GM21723 (cell line): ENCODE measurements around the gene ZBTB20.

Experiments
- ATAC-seq: cut with Tn5 transposase; IDR thresholded peaks from one replicate; pipeline ENCODE4 v1.9.1; 2021; ENCODE audit warnings: mild to moderate bottlenecking, moderate library complexity; ENCODE audit not compliant: unreplicated experiment

ZBTB20 gene

GRCh38 chr3:114558271-114558670 is 588.8 kb downstream of the ZBTB20 start:
- no peak for ATAC-seq

- no peak for ATAC-seq
Observed at GRCh38 chr3:114557791-114558190, 589.3 kb downstream of the ZBTB20 start.

- no peak for ATAC-seq
Observed at GRCh38 chr3:114556657-114557213, 590.4 kb downstream of the ZBTB20 start.

GRCh38 chr3:114554731-114555130 is 592.4 kb downstream of the ZBTB20 start:
- no peak for ATAC-seq

- ATAC-seq, result no peak
Observed at GRCh38 chr3:114553949-114554593, 593.0 kb downstream of the ZBTB20 start.

GRCh38 chr3:114552527-114552812 is 594.6 kb downstream of the ZBTB20 start:
- no peak for ATAC-seq

GRCh38 chr3:114551770-114552526 is 595.1 kb downstream of the ZBTB20 start:
- ATAC-seq, result no peak

GRCh38 chr3:114550165-114550564 is 596.9 kb downstream of the ZBTB20 start:
- no peak for ATAC-seq

GRCh38 chr3:114545193-114545592 is 601.9 kb downstream of the ZBTB20 start:
- ATAC-seq, result no peak

- ATAC-seq, result no peak
Observed at GRCh38 chr3:114542359-114542758, 604.7 kb downstream of the ZBTB20 start.

- no peak for ATAC-seq
Observed at GRCh38 chr3:114539525-114539924, 607.6 kb downstream of the ZBTB20 start.

- no peak for ATAC-seq
Observed at GRCh38 chr3:114538211-114538610, 608.9 kb downstream of the ZBTB20 start.

- no peak for ATAC-seq
Observed at GRCh38 chr3:114528517-114528916, 618.6 kb downstream of the ZBTB20 start.

- no peak for ATAC-seq
Observed at GRCh38 chr3:114527036-114527644, 619.9 kb downstream of the ZBTB20 start.

- ATAC-seq, result no peak
Observed at GRCh38 chr3:114525278-114525677, 621.8 kb downstream of the ZBTB20 start.

- peak; percentile 78 for ATAC-seq
Observed at GRCh38 chr3:114519415-114519814, 627.7 kb downstream of the ZBTB20 start.

GRCh38 chr3:114518206-114518808 is 628.8 kb downstream of the ZBTB20 start:
- no peak for ATAC-seq

- no peak for ATAC-seq
Observed at GRCh38 chr3:114510201-114510600, 636.9 kb downstream of the ZBTB20 start.

- no peak for ATAC-seq
Observed at GRCh38 chr3:114509756-114510155, 637.3 kb downstream of the ZBTB20 start.

- ATAC-seq, result no peak
Observed at GRCh38 chr3:114508976-114509375, 638.1 kb downstream of the ZBTB20 start.

GRCh38 chr3:114508208-114508607 is 638.9 kb downstream of the ZBTB20 start:
- no peak for ATAC-seq
